OCI-LY1 (cell line): ENCODE results near the gene UBE2K.

ENCODE experiments used
- CTCF ChIP-seq: fragments of 200-600 bp; sonication (generic), shearing (Covaris generic); IDR thresholded peaks from 2 replicates; pipeline ENCODE4 v1.5.1; 2017; ENCODE audit warnings: mild to moderate bottlenecking, antibody characterized with exemption, low read length, moderate library complexity, mixed read lengths
- EZH2 ChIP-seq: fragments of 200-600 bp; sonication (generic), shearing (Covaris generic); IDR thresholded peaks from 2 replicates; pipeline ENCODE4 v1.8.0; 2017; ENCODE audit warnings: borderline replicate concordance, mixed run types, mild to moderate bottlenecking, antibody characterized with exemption, low read length, moderate library complexity, mixed read lengths

- TF ChIP-seq CTCF (no peak), EZH2 (no peak)
These were observed 56.4 kb downstream of the UBE2K start for GRCh38 chr4:39754309-39754708.
